GM19438 (cell line): ENCODE measurements around the gene HTT.

ENCODE experiments used
- ATAC-seq: cut with Tn5 transposase; IDR thresholded peaks from one replicate; pipeline ENCODE4 v1.9.1; 2021; ENCODE audit warnings: low read depth; ENCODE audit not compliant: unreplicated experiment

Gene HTT

GRCh38 chr4:3285558-3286334 lies 211.3 kb downstream of the HTT start:
- peak; percentile 89 for ATAC-seq

- ATAC-seq: no peak
Observed at GRCh38 chr4:3286335-3287175, 212.1 kb downstream of the HTT start.

DNA sequence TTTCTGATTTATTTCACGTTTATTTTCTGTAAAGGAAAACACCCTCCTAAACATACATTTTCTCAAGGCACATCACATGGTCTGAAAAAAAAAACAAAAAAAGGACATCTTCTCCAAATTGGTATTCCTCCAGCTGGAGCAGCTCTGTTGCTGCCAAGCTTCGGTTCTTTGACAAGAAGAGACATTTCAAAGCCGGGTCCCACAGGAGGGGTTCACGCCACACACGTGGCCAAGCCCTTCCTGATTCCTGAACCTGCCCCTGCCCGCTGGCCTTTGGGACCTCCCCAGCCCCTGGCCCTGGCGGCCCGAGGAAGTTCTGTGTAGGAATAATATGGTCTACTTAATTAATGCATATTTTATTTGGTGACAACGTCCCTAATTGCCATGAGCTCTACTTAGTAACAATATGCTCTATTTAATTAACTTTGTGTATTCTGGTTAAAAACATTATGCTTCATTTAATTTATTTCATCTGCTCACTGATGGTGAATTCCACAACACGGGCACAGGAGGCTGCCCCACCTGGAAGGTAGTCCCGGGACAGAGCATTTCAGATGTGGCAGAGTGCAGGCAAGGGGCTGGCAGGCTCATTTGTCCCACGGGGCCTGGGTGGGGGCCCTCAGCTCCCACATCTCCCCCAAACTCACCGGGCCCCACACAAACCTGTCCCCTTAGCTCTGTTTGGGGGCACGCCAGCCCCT lies 212.9 kb downstream of the HTT start:
- ATAC-seq: no peak

DNA sequence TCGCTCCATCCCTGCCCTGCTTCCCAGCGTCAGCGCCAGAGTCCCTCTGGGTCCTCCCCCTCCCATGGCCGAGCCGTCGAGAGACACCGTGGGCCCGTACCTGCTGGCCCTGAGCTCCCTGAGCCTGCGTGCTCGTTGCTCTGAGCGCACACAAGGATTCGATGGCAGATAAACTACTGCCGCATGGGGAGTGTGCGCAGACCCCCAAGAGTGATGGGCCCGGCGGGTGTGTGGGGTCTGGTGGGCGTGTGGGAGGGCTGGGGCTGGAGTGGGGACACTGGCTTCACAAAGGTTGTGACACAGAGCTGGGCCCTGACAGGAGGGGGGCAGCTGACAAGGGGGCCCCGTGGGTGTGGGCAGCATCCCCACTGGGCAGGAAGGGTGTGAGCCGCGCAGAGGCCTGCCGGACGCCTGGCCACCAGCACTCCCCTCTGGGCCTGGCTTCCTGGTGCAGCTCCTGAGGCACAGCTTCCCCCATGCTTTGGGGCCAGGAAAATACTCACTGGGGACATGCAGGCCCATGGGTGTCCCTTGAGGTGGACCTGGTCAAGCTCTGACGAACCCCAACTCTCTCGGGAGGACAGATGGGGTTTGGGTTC lies 213.6 kb downstream of the HTT start:
- ATAC-seq: no peak

GRCh38 chr4:3288571-3289094 lies 214.2 kb downstream of the HTT start:
- ATAC-seq: no peak

- ATAC-seq: no peak
Observed at GRCh38 chr4:3290476-3290875, 216.0 kb downstream of the HTT start.

- no peak for ATAC-seq
Observed at GRCh38 chr4:3290889-3291321, 216.4 kb downstream of the HTT start.

DNA sequence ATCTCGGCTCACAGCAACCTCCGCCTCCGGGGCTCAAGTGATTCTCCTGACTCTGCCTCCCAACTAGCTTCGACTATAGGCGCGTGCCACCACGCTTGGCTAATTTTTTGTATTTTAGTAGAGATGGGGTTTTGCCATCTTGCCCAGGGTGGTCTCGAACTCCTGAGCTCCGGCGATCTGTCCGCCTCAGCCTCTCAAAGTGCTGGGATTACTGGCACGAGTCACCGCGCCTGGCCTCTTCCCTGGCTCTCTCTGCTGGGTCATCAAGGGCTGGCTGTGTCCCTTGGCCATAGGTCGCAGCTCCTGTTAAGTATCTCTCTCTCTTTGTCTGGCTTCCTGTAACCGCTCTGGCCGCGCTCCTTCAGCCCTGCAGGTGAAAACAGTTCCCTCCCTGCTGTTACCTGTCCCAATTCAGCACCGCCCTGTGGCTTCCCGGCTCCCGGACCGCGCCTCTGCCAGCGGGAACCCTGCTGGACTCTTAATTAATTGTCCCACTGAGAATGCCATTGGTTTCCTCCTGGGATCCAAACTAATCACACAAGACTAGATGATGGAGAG lies 217.0 kb downstream of the HTT start:
- no peak for ATAC-seq

DNA sequence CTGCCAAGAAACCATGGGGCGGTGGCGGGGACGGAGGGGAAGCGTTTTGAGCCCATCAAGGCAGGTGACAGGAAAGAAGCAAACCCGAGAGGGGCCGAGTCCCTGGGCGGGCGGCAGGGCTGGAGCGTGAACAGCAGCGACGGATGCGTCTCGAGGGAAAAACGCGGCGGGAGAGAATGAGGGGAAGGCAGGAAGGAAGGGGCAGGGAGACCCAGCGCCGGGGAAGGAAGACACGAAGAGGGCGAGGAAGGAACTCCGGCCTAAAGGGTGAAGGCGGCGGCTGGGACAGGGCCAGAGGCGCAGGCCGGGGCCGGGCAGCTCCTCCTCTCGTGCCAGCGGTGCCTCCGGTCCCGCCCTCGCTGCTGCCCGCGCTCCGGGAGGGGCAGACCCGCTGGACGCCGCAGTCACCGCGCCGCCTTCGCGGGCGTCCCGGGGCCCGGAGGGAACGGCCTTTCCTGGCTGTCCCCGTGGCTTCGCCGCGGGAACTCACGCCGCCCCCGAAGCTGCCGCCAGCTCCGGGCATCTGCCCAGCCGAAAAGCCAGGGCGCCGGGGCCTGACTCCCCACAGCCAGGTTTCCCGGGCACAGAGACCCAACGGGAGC lies 217.6 kb downstream of the HTT start:
- peak; percentile 15 for ATAC-seq

DNA sequence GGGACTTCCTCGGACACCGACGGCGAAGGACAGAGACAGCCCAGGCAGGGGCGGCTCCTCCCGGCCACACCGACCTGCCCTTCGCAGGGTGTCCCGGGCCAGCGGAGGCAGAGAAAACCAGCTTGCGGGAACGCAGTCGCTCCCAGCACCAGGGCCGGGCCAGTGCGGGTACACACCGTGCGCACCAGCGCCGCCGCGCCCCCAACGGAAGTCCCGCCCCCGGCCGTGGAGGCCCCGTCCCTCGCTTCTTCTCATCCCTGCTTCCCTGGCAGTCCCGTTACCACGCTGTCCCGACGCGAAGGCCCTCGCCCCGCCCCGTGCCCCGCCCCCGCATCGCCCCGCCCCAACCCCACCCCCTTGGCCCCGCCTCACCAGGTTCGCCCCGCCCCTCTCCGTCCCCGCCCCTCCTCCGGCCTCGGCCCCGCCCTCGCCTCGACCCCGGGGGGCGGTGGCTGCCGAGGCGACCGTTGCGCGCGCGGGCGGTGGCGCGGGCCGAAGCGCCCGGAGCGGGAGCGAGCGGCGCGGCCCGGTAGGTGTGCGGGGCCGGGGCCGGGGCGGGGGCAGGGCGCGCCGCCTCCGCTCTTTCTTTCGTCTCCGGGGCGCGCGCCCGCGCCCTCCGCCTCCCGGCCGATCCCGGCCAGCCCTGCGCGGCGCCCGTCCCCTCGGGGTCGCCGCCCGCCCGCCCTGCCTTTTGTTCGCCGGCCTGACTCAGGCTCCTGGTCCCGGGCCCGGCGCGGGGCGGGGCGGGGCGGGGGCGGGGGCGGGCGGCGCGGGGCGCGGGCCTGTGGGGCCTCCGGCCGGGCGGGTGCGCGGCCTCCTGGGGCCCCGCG lies 218.3 kb downstream of the HTT start, which contains the start of gene RGS12:
TSS of gene RGS12 (plus strand) at position 451 of the 830 bp plus-strand sequence. CDS start 23,150 bp downstream, outside the sequence.
- ATAC-seq: peak; percentile 89
